ENCODE results near the gene USH1C. TPM values are rescaled to one million over a fixed set of nuclear protein-coding genes. Genes with fewer than 3 reads are reported as not detected.

USH1C gene
- total and polyA plus RNA-seq, 2 of the 13 experiments (the other 11 are each of a cell fraction or from before 2014, with no cell fraction given), result not detected

GRCh38 chr11:17571431-17572358 is 27.5 kb upstream of the USH1C start:
- intact Hi-C loops (cut with micrococcal nuclease; ENCODE audit: unreplicated experiment), result no loop called here
- 56% methylated on average over 14 of the region's 14 CpGs for WGBS (ENCODE audit: low lambda C conversion rate)
- FAIRE-seq, result no peak
- H3K4me2 ChIP-seq (ENCODE audit: low read depth, low read length), result no peak overlapping the region
- CTCF ChIA-PET (ENCODE audit: low intra/inter-chr PET ratio, low total read pairs), result no interaction called here
- no peaks in the 10 kb centered on the region for H3K79me2 ChIP-seq (ENCODE audit: insufficient read depth, low read length)
- H3K27ac ChIP-seq (ENCODE audit: extremely low read length, insufficient read depth, low read length), result no peak overlapping the region
- no peak for DNase-seq (ENCODE audit: low spot score)
- no peaks in the 10 kb centered on the region for H3K4me1 ChIP-seq (ENCODE audit: insufficient read depth, low read length)
- no peak overlapping the region for H2AFZ ChIP-seq (ENCODE audit: low read length)
- H3K27me3 ChIP-seq (ENCODE audit: control insufficient read depth in 1 of 2, insufficient read depth in 2 of 2, low read length in 2 of 2), result peaks cover 3 to 9% of the 10 kb centered on the region in 2 experiments; a peak in 2 of 5 replicates
- in situ Hi-C loops (cut with HindIII; ENCODE audit: extremely low pct_ligation_motif_present, low pct_unique_long_range_greater_than_20kb), result no loop called here
- no peak overlapping the region for H3K4me3 ChIP-seq (replicated peaks in 1 of 3; ENCODE audit: insufficient read depth in 1 of 3, low read depth in 2 of 3, low read length in 3 of 3)
- no TSS peak for BruUV-seq (replicated peaks)
- TF ChIP-seq TSC22D2 (CRISPR knock-in tag; IDR thresholded peaks at IDR 0.05; ENCODE audit: borderline replicate concordance) (no peak), DMAP1 (CRISPR knock-in tag; IDR thresholded peaks at IDR 0.05) (no peak), FOSL1 (CRISPR knock-in tag; IDR thresholded peaks at IDR 0.05; ENCODE audit: borderline replicate concordance) (no peak), ZNF317 (CRISPR knock-in tag; IDR thresholded peaks at IDR 0.05) (no peak), GZF1 (CRISPR knock-in tag; IDR thresholded peaks at IDR 0.05) (no peak), ZNF362 (CRISPR knock-in tag; IDR thresholded peaks at IDR 0.05; ENCODE audit: borderline replicate concordance) (no peak), GPN1 (CRISPR knock-in tag; IDR thresholded peaks at IDR 0.05; ENCODE audit: borderline replicate concordance) (no peak)
- H3K36me3 ChIP-seq (replicated peaks in 1 of 2; ENCODE audit: control insufficient read depth in 1 of 2, insufficient read depth in 2 of 2, low read length in 2 of 2), result no peaks in the 10 kb centered on the region
- H4K20me1 ChIP-seq (ENCODE audit: insufficient read depth, low read length), result no peaks in the 10 kb centered on the region
- ATAC-seq, result no peak
- POLR2A ChIA-PET, result no interaction called here
- H3K9me3 ChIP-seq (ENCODE audit: low read length), result no peaks in the 10 kb centered on the region
- no peak overlapping the region for H3K9ac ChIP-seq (ENCODE audit: insufficient read depth, low read depth, low read length)
